Neural cell (in vitro differentiated cells): ENCODE results near the gene FKBP1A. TPM values are rescaled to one million over a fixed set of nuclear protein-coding genes. Genes with fewer than 3 reads are reported as not detected.

ENCODE experiments used
- H2AFZ ChIP-seq: fragments of 200-600, 300-800 bp; sonication (generic), shearing (Covaris generic); 2 replicates; pipeline ENCODE4 v1.6.0; 2014; ENCODE audit warnings: low read depth, mild to moderate bottlenecking, antibody characterized with exemption, low read length, moderate library complexity
- H3F3A ChIP-seq: fragments of 200-600 bp; shearing (Covaris generic); 2 replicates; pipeline ENCODE4 v1.6.1; 2016; ENCODE audit warnings: mild to moderate bottlenecking, moderate library complexity, mixed read lengths, antibody characterized with exemption, low read length; ENCODE audit not compliant: insufficient read depth, poor library complexity, severe bottlenecking
- H3K27ac ChIP-seq: fragments of 200-600, 300-800 bp; sonication (generic), shearing (Covaris generic); 2 replicates; pipeline ENCODE4 v1.5.1; 2014; ENCODE audit warnings: mild to moderate bottlenecking, low read length, moderate library complexity
- H3K27me3 ChIP-seq: fragments of 300-800, 200-600 bp; sonication (generic), shearing (Covaris generic); 2 replicates; pipeline ENCODE4 v1.6.0; 2014; ENCODE audit warnings: mild to moderate bottlenecking, low read depth, low read length, moderate library complexity; ENCODE audit not compliant: insufficient read depth
- H3K36me3 ChIP-seq: fragments of 300-800, 200-600 bp; sonication (generic), shearing (Covaris generic); 2 replicates; pipeline ENCODE4 v1.5.1; 2014; ENCODE audit warnings: mild to moderate bottlenecking, antibody characterized with exemption, low read length, moderate library complexity; ENCODE audit not compliant: insufficient read depth
- H3K4me2 ChIP-seq: fragments of 300-800, 200-600 bp; sonication (generic), shearing (Covaris generic); 2 replicates; pipeline ENCODE4 v1.6.0; 2014; ENCODE audit warnings: mild to moderate bottlenecking, low read length
- H3K4me3 ChIP-seq: fragments of 300-800, 200-600 bp; sonication (generic), shearing (Covaris generic); 2 replicates; pipeline ENCODE4 v1.5.1; 2014; ENCODE audit warnings: mild to moderate bottlenecking, low read length, moderate library complexity
- H3K79me2 ChIP-seq: fragments of 200-600 bp; shearing (Covaris generic); replicated peaks from 2 replicates; pipeline ENCODE4 v1.6.0; 2014; ENCODE audit warnings: mild to moderate bottlenecking, low read length, moderate library complexity; ENCODE audit not compliant: insufficient read depth
- H3K9ac ChIP-seq: fragments of 300-800, 200-600 bp; sonication (generic), shearing (Covaris generic); 2 replicates; pipeline ENCODE4 v1.6.1; 2016; ENCODE audit warnings: mild to moderate bottlenecking, low read length, mixed read lengths
- H3K9me2 ChIP-seq: fragments of 200-600 bp; shearing (Covaris generic); 2 replicates; pipeline ENCODE4 v1.6.1; 2016; ENCODE audit warnings: mild to moderate bottlenecking, low read length, mixed read lengths; ENCODE audit not compliant: insufficient read depth
- H3K9me3 ChIP-seq: fragments of 200-600, 300-800 bp; sonication (generic), shearing (Covaris generic); 2 replicates; pipeline ENCODE4 v1.6.1; 2016; ENCODE audit warnings: mild to moderate bottlenecking, mixed run types, low read length, moderate library complexity, mixed read lengths
- H4K20me1 ChIP-seq: fragments of 200-600 bp; shearing (Covaris generic); 2 replicates; pipeline ENCODE4 v1.6.1; 2016; ENCODE audit warnings: mild to moderate bottlenecking, mixed run types; ENCODE audit not compliant: insufficient read depth
- EP300 ChIP-seq: fragments of 450-650 bp; conservative IDR thresholded peaks from 2 replicates; pipeline ENCODE4 v1.6.1; 2014; ENCODE audit warnings: antibody characterized with exemption, mild to moderate bottlenecking, moderate library complexity; ENCODE audit not compliant: poor library complexity, severe bottlenecking
- EZH2 ChIP-seq: fragments of 200-600, 300-800 bp; shearing (Covaris generic), sonication (generic); IDR thresholded peaks from 2 replicates; pipeline ENCODE4 v1.6.1; 2014; ENCODE audit warnings: antibody characterized with exemption, low read length, borderline replicate concordance, mild to moderate bottlenecking; ENCODE audit not compliant: insufficient read depth, poor library complexity, severe bottlenecking
- MXI1 ChIP-seq: fragments of 450-650 bp; conservative IDR thresholded peaks from 2 replicates; pipeline ENCODE4 v1.6.1; 2014; ENCODE audit warnings: antibody characterized with exemption, mild to moderate bottlenecking; ENCODE audit not compliant: poor library complexity, severe bottlenecking
- POLR2AphosphoS5 ChIP-seq: IDR thresholded peaks from 2 replicates; pipeline ENCODE4 v1.6.1; 2012
- RAD21 ChIP-seq: fragments of 450-650 bp; conservative IDR thresholded peaks from 2 replicates; pipeline ENCODE4 v1.6.1; 2014; ENCODE audit warnings: antibody characterized with exemption, mild to moderate bottlenecking, moderate library complexity
- SMC3 ChIP-seq: fragments of 450-650 bp; conservative IDR thresholded peaks from 2 replicates; pipeline ENCODE4 v1.6.1; 2014; ENCODE audit warnings: antibody characterized with exemption, mild to moderate bottlenecking, moderate library complexity; ENCODE audit not compliant: poor library complexity
- TAF1 ChIP-seq: IDR thresholded peaks from 2 replicates; pipeline ENCODE4 v1.6.1; 2012; ENCODE audit warnings: low read depth
- polyA plus RNA-seq: library from polyadenylated mRNA; depleted of rRNA; stranded (reverse); fragments of >200 nt; gene quantifications from 2 replicates; pipeline ENCODE4 v1.2.3, GENCODE V29; 2014
- TF ChIP-seq, protein P1 (sequence below): fragments of 450-650 bp; IDR thresholded peaks from 2 replicates; pipeline ENCODE4 v1.5.1; 2014; ENCODE audit warnings: antibody characterized with exemption, mild to moderate bottlenecking, moderate library complexity; ENCODE audit not compliant: poor library complexity, severe bottlenecking
- TF ChIP-seq, protein P2 (sequence below): IDR thresholded peaks from 2 replicates; pipeline ENCODE4 v1.6.1; 2012; ENCODE audit warnings: borderline replicate concordance

Gene FKBP1A
- polyA plus RNA-seq, 1 donor from 2014 or later = 150 TPM

DNA sequence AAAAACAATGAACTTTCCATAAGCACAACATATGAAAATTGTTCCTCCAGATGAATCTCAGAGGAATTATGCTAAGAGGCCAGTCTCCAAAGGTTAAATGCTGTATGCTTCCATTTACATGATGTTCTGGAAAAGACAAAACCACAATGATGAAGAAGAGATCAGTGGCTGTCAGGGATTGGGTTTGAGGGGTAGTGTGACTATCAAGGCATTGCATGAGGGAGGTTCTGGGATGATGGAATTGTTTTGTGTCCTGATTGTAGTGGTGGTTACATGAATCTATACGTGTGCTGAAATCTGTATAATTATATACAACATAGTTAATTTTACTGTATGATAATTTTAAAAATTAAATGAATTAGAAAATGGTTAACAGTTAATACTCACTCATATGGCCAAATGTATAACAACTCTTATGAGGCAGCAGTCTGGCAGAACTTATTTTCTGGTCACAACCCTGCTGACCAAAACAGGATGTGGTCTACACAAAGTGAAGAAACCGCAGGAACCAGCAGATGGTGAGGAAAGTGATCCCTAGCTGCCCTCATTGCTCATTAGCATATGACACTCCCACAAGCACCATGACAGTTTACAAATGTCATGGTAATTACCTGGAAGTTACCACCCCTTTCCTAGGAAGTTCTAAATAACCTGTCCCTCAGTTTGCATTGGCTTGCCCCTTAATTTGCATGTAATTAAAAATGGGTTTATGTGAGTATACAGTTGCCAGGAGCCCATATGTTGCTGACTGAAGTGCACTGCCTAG is 41.9 kb upstream of the FKBP1A start:
- H3K9me3 ChIP-seq = peaks cover 5% of the 10 kb centered on the region
- no peaks in the 10 kb centered on the region for H3F3A ChIP-seq
- no peak overlapping the region for H3K9ac ChIP-seq
- no peak overlapping the region for H3K4me3 ChIP-seq
- no peaks in the 10 kb centered on the region for H3K79me2 ChIP-seq
- H3K27ac ChIP-seq = no peak overlapping the region
- H3K9me2 ChIP-seq = no peaks in the 10 kb centered on the region
- TF ChIP-seq EP300 (no peak), RAD21 (no peak), TAF1 (no peak), SMC3 (no peak), EZH2 (no peak), MXI1 (no peak), POLR2AphosphoS5 (no peak)
- TF ChIP-seq, protein P1, sequence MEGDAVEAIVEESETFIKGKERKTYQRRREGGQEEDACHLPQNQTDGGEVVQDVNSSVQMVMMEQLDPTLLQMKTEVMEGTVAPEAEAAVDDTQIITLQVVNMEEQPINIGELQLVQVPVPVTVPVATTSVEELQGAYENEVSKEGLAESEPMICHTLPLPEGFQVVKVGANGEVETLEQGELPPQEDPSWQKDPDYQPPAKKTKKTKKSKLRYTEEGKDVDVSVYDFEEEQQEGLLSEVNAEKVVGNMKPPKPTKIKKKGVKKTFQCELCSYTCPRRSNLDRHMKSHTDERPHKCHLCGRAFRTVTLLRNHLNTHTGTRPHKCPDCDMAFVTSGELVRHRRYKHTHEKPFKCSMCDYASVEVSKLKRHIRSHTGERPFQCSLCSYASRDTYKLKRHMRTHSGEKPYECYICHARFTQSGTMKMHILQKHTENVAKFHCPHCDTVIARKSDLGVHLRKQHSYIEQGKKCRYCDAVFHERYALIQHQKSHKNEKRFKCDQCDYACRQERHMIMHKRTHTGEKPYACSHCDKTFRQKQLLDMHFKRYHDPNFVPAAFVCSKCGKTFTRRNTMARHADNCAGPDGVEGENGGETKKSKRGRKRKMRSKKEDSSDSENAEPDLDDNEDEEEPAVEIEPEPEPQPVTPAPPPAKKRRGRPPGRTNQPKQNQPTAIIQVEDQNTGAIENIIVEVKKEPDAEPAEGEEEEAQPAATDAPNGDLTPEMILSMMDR = no peak
- TF ChIP-seq, protein P2, sequence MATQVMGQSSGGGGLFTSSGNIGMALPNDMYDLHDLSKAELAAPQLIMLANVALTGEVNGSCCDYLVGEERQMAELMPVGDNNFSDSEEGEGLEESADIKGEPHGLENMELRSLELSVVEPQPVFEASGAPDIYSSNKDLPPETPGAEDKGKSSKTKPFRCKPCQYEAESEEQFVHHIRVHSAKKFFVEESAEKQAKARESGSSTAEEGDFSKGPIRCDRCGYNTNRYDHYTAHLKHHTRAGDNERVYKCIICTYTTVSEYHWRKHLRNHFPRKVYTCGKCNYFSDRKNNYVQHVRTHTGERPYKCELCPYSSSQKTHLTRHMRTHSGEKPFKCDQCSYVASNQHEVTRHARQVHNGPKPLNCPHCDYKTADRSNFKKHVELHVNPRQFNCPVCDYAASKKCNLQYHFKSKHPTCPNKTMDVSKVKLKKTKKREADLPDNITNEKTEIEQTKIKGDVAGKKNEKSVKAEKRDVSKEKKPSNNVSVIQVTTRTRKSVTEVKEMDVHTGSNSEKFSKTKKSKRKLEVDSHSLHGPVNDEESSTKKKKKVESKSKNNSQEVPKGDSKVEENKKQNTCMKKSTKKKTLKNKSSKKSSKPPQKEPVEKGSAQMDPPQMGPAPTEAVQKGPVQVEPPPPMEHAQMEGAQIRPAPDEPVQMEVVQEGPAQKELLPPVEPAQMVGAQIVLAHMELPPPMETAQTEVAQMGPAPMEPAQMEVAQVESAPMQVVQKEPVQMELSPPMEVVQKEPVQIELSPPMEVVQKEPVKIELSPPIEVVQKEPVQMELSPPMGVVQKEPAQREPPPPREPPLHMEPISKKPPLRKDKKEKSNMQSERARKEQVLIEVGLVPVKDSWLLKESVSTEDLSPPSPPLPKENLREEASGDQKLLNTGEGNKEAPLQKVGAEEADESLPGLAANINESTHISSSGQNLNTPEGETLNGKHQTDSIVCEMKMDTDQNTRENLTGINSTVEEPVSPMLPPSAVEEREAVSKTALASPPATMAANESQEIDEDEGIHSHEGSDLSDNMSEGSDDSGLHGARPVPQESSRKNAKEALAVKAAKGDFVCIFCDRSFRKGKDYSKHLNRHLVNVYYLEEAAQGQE = no peak
- no peaks in the 10 kb centered on the region for H3K27me3 ChIP-seq
- no peaks in the 10 kb centered on the region for H4K20me1 ChIP-seq
- H3K4me2 ChIP-seq = no peak overlapping the region
- H2AFZ ChIP-seq = no peak overlapping the region
- H3K36me3 ChIP-seq = no peaks in the 10 kb centered on the region

DNA sequence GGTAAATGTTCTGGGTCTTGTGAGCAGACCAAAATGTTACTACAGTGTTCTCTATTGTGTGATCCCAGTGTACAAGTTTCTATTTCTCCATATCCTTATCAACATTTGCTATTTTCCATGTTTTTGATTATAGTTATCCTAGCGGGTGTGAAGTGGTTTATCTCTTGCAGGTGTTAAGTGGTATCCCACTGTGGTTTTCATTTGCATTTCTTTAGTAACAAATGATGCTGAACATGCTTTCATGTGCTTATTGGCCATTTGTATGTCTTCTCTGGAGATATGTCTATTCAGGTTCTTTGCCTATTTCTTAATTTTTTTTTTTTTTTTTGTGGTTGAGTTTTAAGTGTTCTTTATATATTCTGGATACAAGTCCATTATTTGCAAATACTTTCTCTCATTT is 38.3 kb upstream of the FKBP1A start:
- H4K20me1 ChIP-seq = no peaks in the 10 kb centered on the region

More for the DNA sequence above, 38.3 kb upstream of the FKBP1A start:
- no peaks in the 10 kb centered on the region for H3F3A ChIP-seq
- H2AFZ ChIP-seq = no peak overlapping the region
- no peak overlapping the region for H3K4me3 ChIP-seq
- no peaks in the 10 kb centered on the region for H3K79me2 ChIP-seq
- no peaks in the 10 kb centered on the region for H3K27me3 ChIP-seq
- H3K9ac ChIP-seq = no peak overlapping the region
- TF ChIP-seq POLR2AphosphoS5 = no peak
- no peak for TF ChIP-seq EP300
- TF ChIP-seq EZH2 = no peak
- TF ChIP-seq, protein P1 = no peak
- no peak for TF ChIP-seq TAF1
- TF ChIP-seq SMC3 = no peak
- no peak for TF ChIP-seq MXI1
- TF ChIP-seq, protein P2 = no peak
- TF ChIP-seq RAD21 = no peak
- peaks cover 5% of the 10 kb centered on the region for H3K9me3 ChIP-seq
- no peak overlapping the region for H3K27ac ChIP-seq
- H3K4me2 ChIP-seq = no peak overlapping the region
- H3K36me3 ChIP-seq = no peaks in the 10 kb centered on the region
- H3K9me2 ChIP-seq = no peaks in the 10 kb centered on the region
